HepG2 (cell line): ENCODE measurements around the gene TIMM44. TPM values are rescaled to one million over a fixed set of nuclear protein-coding genes. Genes with fewer than 3 reads are reported as not detected.

Source experiments
- ATAC-seq: fragments of 200-7000 bp; cut with Tn5 transposase; 3 replicates; pipeline ENCODE4 v1.9.1; 2020; ENCODE audit warnings: mild to moderate bottlenecking, moderate library complexity
- BruUV-seq: library from RNA; stranded (reverse); fragments of 400-500 nt; replicated peaks from 2 replicates; lab custom pipeline; 2021; lab: Mats Ljungman, UMichigan
- CTCF ChIA-PET: fragments of 300-600 bp; formaldehyde crosslinking; extraction: SDS; loops from one replicate; lab custom pipeline; 2021; ENCODE audit warnings: low total read pairs, inconsistent platforms, low intra/inter-chr PET ratio; lab: Yijun Ruan, JAX
- POLR2A ChIA-PET: fragments of 350-600 bp; sonication (Branson Sonifier 250); formaldehyde crosslinking; loops from one replicate; lab custom pipeline; 2020; ENCODE audit warnings: antibody characterized with exemption, inconsistent platforms; lab: Yijun Ruan, JAX
- DNase-seq: peaks from one replicate; pipeline ENCODE4 v3.0.0-alpha.2; 2015; ENCODE audit warnings: low spot score
- FAIRE-seq: peaks from 3 replicates; lab custom pipeline; 2011; peaks lifted over from hg19 to GRCh38; lab: Jason Lieb, UNC
- H2AFZ ChIP-seq: one replicate; pipeline ENCODE4 v1.6.1; 2011; ENCODE audit warnings: low read length, inconsistent platforms
- H3K27ac ChIP-seq: fragments of 300-600 bp; 3 replicates; pipeline ENCODE4 v1.8.0; 2011; ENCODE audit warnings: mixed run types, mild to moderate bottlenecking, mixed read lengths, low read length, inconsistent platforms; ENCODE audit not compliant: insufficient read depth; ENCODE audit errors: extremely low read length
- H3K27me3 ChIP-seq, 2 experiments: fragments of 200-600 bp in 1 of 2; 2 replicates in 1 of 2; 3 replicates in 1 of 2; pipeline versions ENCODE4 v1.6.0 to v1.8.0; 2011; ENCODE audit warnings: low read length in 2 of 2, mild to moderate bottlenecking in 2 of 2, moderate library complexity in 2 of 2, inconsistent platforms in 1 of 2; ENCODE audit not compliant: insufficient read depth in 2 of 2, control insufficient read depth in 1 of 2
- H3K36me3 ChIP-seq, 2 experiments: fragments of 200-600 bp in 1 of 2; replicated peaks in 1 of 2; 2 replicates in 1 of 2; 3 replicates in 1 of 2; pipeline versions ENCODE4 v1.5.1 to v1.8.0; 2011; ENCODE audit warnings: low read length in 2 of 2, inconsistent platforms in 1 of 2; ENCODE audit not compliant: insufficient read depth in 2 of 2, control insufficient read depth in 1 of 2
- H3K4me1 ChIP-seq: 2 replicates; pipeline ENCODE4 v1.5.1; 2012; ENCODE audit warnings: low read length, inconsistent platforms; ENCODE audit not compliant: insufficient read depth
- H3K4me2 ChIP-seq: 2 replicates; pipeline ENCODE4 v1.6.0; 2011; ENCODE audit warnings: low read depth, low read length, inconsistent platforms
- H3K4me3 ChIP-seq, 3 experiments: fragments of 200-600 bp in 1 of 3; sonication (generic), shearing (Covaris generic) in 1 of 3; replicated peaks in 1 of 3; 2 replicates each; pipeline ENCODE4 v1.5.1; 2011 to 2016; ENCODE audit warnings: low read length in 3 of 3, inconsistent platforms in 2 of 3, low read depth in 2 of 3, mild to moderate bottlenecking in 2 of 3, control low read depth in 1 of 3, mixed read lengths in 1 of 3; ENCODE audit not compliant: insufficient read depth in 1 of 3
- H3K79me2 ChIP-seq: one replicate; pipeline ENCODE4 v1.6.1; 2011; ENCODE audit warnings: low read length, inconsistent platforms; ENCODE audit not compliant: insufficient read depth
- H3K9ac ChIP-seq: 2 replicates; pipeline ENCODE4 v1.6.0; 2011; ENCODE audit warnings: mild to moderate bottlenecking, low read depth, low read length, inconsistent platforms; ENCODE audit not compliant: insufficient read depth
- H3K9me3 ChIP-seq: 2 replicates; pipeline ENCODE4 v1.5.1; 2012; ENCODE audit warnings: mild to moderate bottlenecking, low read length
- H4K20me1 ChIP-seq: 2 replicates; pipeline ENCODE4 v1.6.0; 2011; ENCODE audit warnings: inconsistent platforms, mild to moderate bottlenecking, low read length, moderate library complexity; ENCODE audit not compliant: insufficient read depth
- CEBPG ChIP-seq: IDR thresholded peaks from 2 replicates; pipeline ENCODE4 v1.6.1; 2016
- CHCHD3 ChIP-seq: sonication (generic); formaldehyde crosslinking; IDR thresholded peaks from 2 replicates; pipeline ENCODE4 v1.8.0; 2022; ENCODE audit warnings: mild to moderate bottlenecking, missing genetic modification reagents, moderate library complexity
- GFI1 ChIP-seq: sonication (generic); formaldehyde crosslinking; IDR thresholded peaks from 2 replicates; pipeline ENCODE4 v1.5.0; 2020; ENCODE audit warnings: missing genetic modification reagents, mild to moderate bottlenecking, borderline replicate concordance
- HMG20A ChIP-seq: IDR thresholded peaks from 2 replicates; pipeline ENCODE4 v1.6.1; 2016; ENCODE audit warnings: borderline replicate concordance
- JUNB ChIP-seq: sonication (generic); formaldehyde crosslinking; IDR thresholded peaks from 2 replicates; pipeline ENCODE4 v1.8.0; 2022; ENCODE audit warnings: missing genetic modification reagents, mild to moderate bottlenecking, borderline replicate concordance
- KAT7 ChIP-seq: IDR thresholded peaks from 2 replicates; pipeline ENCODE4 v1.6.1; 2018; ENCODE audit warnings: borderline replicate concordance, missing compliant biosample characterization
- KDM1A ChIP-seq: IDR thresholded peaks from 2 replicates; pipeline ENCODE4 v1.6.1; 2016; ENCODE audit warnings: missing compliant biosample characterization
- KLF9 ChIP-seq: IDR thresholded peaks from 2 replicates; pipeline ENCODE4 v1.6.1; 2016; ENCODE audit warnings: low read depth
- NFATC3 ChIP-seq: sonication (generic); formaldehyde crosslinking; IDR thresholded peaks from 2 replicates; pipeline ENCODE4 v1.5.1; 2020; ENCODE audit warnings: mild to moderate bottlenecking, missing genetic modification reagents
- NKX3-1 ChIP-seq: sonication (generic); formaldehyde crosslinking; IDR thresholded peaks from 2 replicates; pipeline ENCODE4 v1.5.0; 2020; ENCODE audit warnings: missing genetic modification reagents
- POLR2AphosphoS2 ChIP-seq: IDR thresholded peaks from 2 replicates; pipeline ENCODE4 v1.6.1; 2011; ENCODE audit warnings: low read depth, low read length, improper control_type of control experiment
- RBM22 ChIP-seq: fragments of 200-400 bp; formaldehyde crosslinking; optimal IDR thresholded peaks from 2 replicates; pipeline ENCODE3; 2017; ENCODE audit warnings: mild to moderate bottlenecking, low read length, moderate library complexity
- RFX1 ChIP-seq: fragments of 450-650 bp; IDR thresholded peaks from 2 replicates; pipeline ENCODE4 v1.6.1; 2017
- STAG1 ChIP-seq: sonication (generic); formaldehyde crosslinking; IDR thresholded peaks from 2 replicates; pipeline ENCODE4 v1.4.0; 2020; ENCODE audit warnings: missing genetic modification reagents
- STAT5B ChIP-seq: sonication (generic); formaldehyde crosslinking; IDR thresholded peaks from 2 replicates; pipeline ENCODE4 v1.4.0; 2020; ENCODE audit warnings: missing genetic modification reagents
- TBL1XR1 ChIP-seq: fragments of 150-350 bp; IDR thresholded peaks from 2 replicates; pipeline ENCODE4 v1.6.1; 2014; ENCODE audit warnings: borderline replicate concordance, low read length; ENCODE audit not compliant: partially characterized antibody
- THAP11 ChIP-seq: IDR thresholded peaks from 2 replicates; pipeline ENCODE4 v1.6.1; 2016; ENCODE audit warnings: missing biosample characterization, missing genetic modification reagents
- ZBTB20 ChIP-seq: sonication (generic); formaldehyde crosslinking; IDR thresholded peaks from 2 replicates; pipeline ENCODE4 v1.8.1; 2023; ENCODE audit warnings: missing genetic modification reagents, low read depth, mild to moderate bottlenecking, borderline replicate concordance
- ZNF24 ChIP-seq: fragments of 450-650 bp; IDR thresholded peaks from 2 replicates; pipeline ENCODE4 v1.6.1; 2017; ENCODE audit warnings: antibody characterized with exemption, mild to moderate bottlenecking
- ZNF253 ChIP-seq: sonication (generic); formaldehyde crosslinking; IDR thresholded peaks from 2 replicates; pipeline ENCODE4 v1.8.0; 2022; ENCODE audit warnings: mild to moderate bottlenecking, missing genetic modification reagents, borderline replicate concordance
- ZNF274 ChIP-seq: sonication (generic); formaldehyde crosslinking; IDR thresholded peaks from 2 replicates; pipeline ENCODE4 v1.5.1; 2020; ENCODE audit warnings: mild to moderate bottlenecking, missing genetic modification reagents
- ZNF550 ChIP-seq: sonication (generic); formaldehyde crosslinking; IDR thresholded peaks from 2 replicates; pipeline ENCODE4 v1.4.0; 2020; ENCODE audit warnings: mild to moderate bottlenecking, missing genetic modification reagents, borderline replicate concordance
- ZNF652 ChIP-seq: IDR thresholded peaks from 2 replicates; pipeline ENCODE4 v1.6.1; 2016; ENCODE audit warnings: low read depth, borderline replicate concordance
- ZNF709 ChIP-seq: sonication (generic); formaldehyde crosslinking; IDR thresholded peaks from 2 replicates; pipeline ENCODE4 v1.5.0; 2020; ENCODE audit warnings: mild to moderate bottlenecking, missing genetic modification reagents
- ZNF740 ChIP-seq: sonication (generic); formaldehyde crosslinking; IDR thresholded peaks from 2 replicates; pipeline ENCODE4 v1.4.0; 2020; ENCODE audit warnings: missing genetic modification reagents
- WGBS: methylation state at CpG from one replicate; pipeline ENCODE4 v1.1.6; 2017; ENCODE audit warnings: low lambda C conversion rate; 5-methylcytosine and 5-hydroxymethylcytosine counted together
- in situ Hi-C: cut with HindIII; loops from 2 replicates; pipeline ENCODE4 v1.10.0; 2017; ENCODE audit warnings: low pct_unique_long_range_greater_than_20kb; ENCODE audit not compliant: extremely low pct_ligation_motif_present
- intact Hi-C: fragments of 100-400 bp; cut with micrococcal nuclease; formaldehyde crosslinking; loops from one replicate; pipeline ENCODE4 v1.10.0; 2022; ENCODE audit not compliant: unreplicated experiment
- polyA plus RNA-seq, 8 experiments: library from polyadenylated mRNA; depleted of rRNA in 3 of 8; stranded (reverse) in 7 of 8; unstranded in 1 of 8; fragments of >200 nt; fragmentation: Illumina TruSeq in 4 of 8; extraction: Trizol in 4 of 8; gene quantifications; 2 replicates each; pipeline versions ENCODE4 v1.2.1 to v1.2.3, GENCODE V29; 2011 to 2016; ENCODE audit warnings: low read depth in 4 of 8, missing spikeins in 1 of 8, mixed read lengths in 1 of 8; ENCODE audit not compliant: insufficient read depth in 1 of 8
- total RNA-seq, 5 experiments: library from RNA; depleted of rRNA; stranded (reverse); fragments of >200 nt; fragmentation: Illumina TruSeq; extraction: Trizol; gene quantifications; 2 replicates each; pipeline ENCODE4 v1.2.3, GENCODE V29; 2016; ENCODE audit warnings: low read depth in 1 of 5
- TF ChIP-seq, protein P1 (sequence below): sonication (generic); formaldehyde crosslinking; IDR thresholded peaks from 2 replicates; pipeline ENCODE4 v1.4.0; 2020; ENCODE audit warnings: missing genetic modification reagents

The TIMM44 gene
- total and polyA plus RNA-seq, 2 of the 13 experiments (the other 11 are each of a cell fraction or from before 2014, with no cell fraction given) = 42.9 to 72.6 TPM

DNA sequence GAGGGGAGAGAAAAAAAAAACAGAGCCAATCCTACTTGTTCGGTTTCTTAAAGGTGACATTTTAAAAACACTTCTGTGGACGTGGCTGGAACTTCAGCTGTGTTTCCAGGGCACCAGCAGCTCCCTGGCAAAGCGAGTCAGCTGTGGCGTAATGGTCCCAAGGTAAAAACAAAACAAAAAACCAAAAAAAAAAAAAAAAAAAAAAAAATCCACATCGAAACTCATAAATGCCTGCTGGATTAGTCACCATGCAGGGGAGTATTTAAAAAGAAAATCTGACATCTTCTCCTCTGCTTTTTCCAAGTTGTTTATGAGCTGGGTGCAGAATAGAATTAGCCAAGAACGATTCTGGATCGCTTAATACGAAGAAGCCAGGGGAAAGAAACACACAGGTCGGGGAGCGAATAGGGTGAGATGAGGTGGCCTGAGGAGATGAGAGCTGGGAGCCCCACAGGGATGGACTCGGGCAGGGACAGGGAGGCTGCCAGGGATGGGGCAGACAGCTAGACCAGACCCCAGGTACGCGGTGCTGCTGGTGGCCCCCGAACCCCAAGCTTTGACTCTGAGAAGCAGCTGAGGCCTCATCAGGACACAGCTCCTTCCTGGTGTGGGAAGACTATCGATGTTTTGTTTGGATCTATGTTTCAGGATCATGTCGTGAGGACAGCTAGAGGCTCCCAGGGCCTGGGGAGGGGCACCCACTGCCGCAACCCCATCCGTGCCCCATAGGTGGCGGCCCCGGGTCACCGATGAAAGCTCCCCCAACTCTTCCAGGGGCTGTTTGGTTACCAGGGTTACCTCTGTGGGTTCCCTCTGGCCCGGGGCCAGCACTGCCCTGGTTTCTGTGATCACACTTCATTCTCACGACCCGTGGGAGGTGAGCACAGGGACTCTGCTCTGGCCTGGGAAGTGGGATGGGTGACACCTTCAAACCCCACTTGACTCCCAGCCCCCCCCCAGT is 14.4 kb downstream of the TIMM44 start:
- ATAC-seq (peak; percentile 49), DNase-seq (peak; percentile 53), FAIRE-seq (no peak)
- Histone ChIP-seq H3K36me3 (peaks cover 24 to 37% of the 10 kb centered on the region in 2 experiments; a peak in 4 of 5 replicates), H3K4me3 (no peak overlapping the region), H3K27me3 (no peaks in the 10 kb centered on the region), H3K9me3 (no peaks in the 10 kb centered on the region), H2AFZ (no peak overlapping the region), H3K9ac (no peak overlapping the region), H3K27ac (peak overlapping the region; percentile 43), H3K4me2 (no peak overlapping the region), H3K4me1 (no peaks in the 10 kb centered on the region), H3K79me2 (no peaks in the 10 kb centered on the region), H4K20me1 (no peaks in the 10 kb centered on the region)
- intact Hi-C loops = no loop called here
- 90% methylated on average over 15 of the region's 24 CpGs for WGBS
- in situ Hi-C loops = no loop called here
- ChIA-PET CTCF (no interaction called here), POLR2A (interaction anchor here (1.1 to 5.2 kb wide), 6 partner anchors 9 to 97 kb away, joined by 3 to 57 read pairs (median 4); partner anchors contain the start of genes MAP2K7, SNAPC2 and TIMM44)
- no TSS peak for BruUV-seq
- TF ChIP-seq KLF9 (CRISPR knock-in tag) (no peak), NFATC3 (CRISPR knock-in tag) (no peak), ZNF274 (no peak), STAT5B (CRISPR knock-in tag) (no peak), ZNF253 (no peak), HMG20A (no peak), ZNF740 (CRISPR knock-in tag) (peak; percentile 49; the same call in 1 of the 2 replicates), ZBTB20 (CRISPR knock-in tag) (no peak), JUNB (CRISPR knock-in tag) (no peak), ZNF652 (no peak), THAP11 (CRISPR knock-in tag) (no peak), POLR2AphosphoS2 (no peak), GFI1 (no peak), ZNF550 (CRISPR knock-in tag) (no peak), RBM22 (peak; percentile 75), STAG1 (peak; percentile 38), CHCHD3 (CRISPR knock-in tag) (no peak), CEBPG (CRISPR knock-in tag) (no peak), RFX1 (peak; percentile 63), KDM1A (CRISPR knock-in tag) (no peak), KAT7 (CRISPR knock-in tag) (no peak), TBL1XR1 (no peak), NKX3-1 (CRISPR knock-in tag) (no peak), ZNF709 (no peak), ZNF24 (no peak)
- TF ChIP-seq, protein P1, sequence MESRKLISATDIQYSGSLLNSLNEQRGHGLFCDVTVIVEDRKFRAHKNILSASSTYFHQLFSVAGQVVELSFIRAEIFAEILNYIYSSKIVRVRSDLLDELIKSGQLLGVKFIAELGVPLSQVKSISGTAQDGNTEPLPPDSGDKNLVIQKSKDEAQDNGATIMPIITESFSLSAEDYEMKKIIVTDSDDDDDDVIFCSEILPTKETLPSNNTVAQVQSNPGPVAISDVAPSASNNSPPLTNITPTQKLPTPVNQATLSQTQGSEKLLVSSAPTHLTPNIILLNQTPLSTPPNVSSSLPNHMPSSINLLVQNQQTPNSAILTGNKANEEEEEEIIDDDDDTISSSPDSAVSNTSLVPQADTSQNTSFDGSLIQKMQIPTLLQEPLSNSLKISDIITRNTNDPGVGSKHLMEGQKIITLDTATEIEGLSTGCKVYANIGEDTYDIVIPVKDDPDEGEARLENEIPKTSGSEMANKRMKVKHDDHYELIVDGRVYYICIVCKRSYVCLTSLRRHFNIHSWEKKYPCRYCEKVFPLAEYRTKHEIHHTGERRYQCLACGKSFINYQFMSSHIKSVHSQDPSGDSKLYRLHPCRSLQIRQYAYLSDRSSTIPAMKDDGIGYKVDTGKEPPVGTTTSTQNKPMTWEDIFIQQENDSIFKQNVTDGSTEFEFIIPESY (CRISPR knock-in tag) = peak; percentile 88
